ENCODE measurements around the gene MRPL33.

GRCh38 chr2:27730261-27730662 lies 41.3 kb upstream of the MRPL33 start:
- TF ChIP-seq CTCF (IDR thresholded peaks at IDR 0.05) (no peak), POLR2A (IDR thresholded peaks at IDR 0.05) (no peak), POLR2AphosphoS5 (IDR thresholded peaks at IDR 0.05) (no peak)

All from gastroesophageal sphincter (tissue), 3 donors.